Hematopoietic multipotent progenitor cell (in vitro differentiated cells): ENCODE results near the gene CLIC5. TPM values are rescaled to one million over a fixed set of nuclear protein-coding genes. Genes with fewer than 3 reads are reported as not detected.

Experiments
- DNase-seq, 3 donors: peaks; one replicate each; pipeline ENCODE4 v3.0.0-alpha.2; 2011 to 2015; ENCODE audit warnings: low read depth in 2 of 3, low spot score in 2 of 3
- total RNA-seq: library from RNA; depleted of rRNA; stranded (reverse); fragments of >200 nt; gene quantifications from one replicate; pipeline ENCODE4 v1.2.3, GENCODE V29; 2012

CLIC5 gene
- under 0.01 TPM for total RNA-seq

- peak in 1 of 3 donors; percentile 3 for DNase-seq
Measured at GRCh38 chr6:46015119-46015968, at the start of gene CLIC5. Gene CLIC5, minus strand, starts transcription at chr6:46015860. Its CDS starts 318 bp downstream, at chr6:46015542.

- DNase-seq: no peak
Measured at GRCh38 chr6:46062991-46063390, 47.3 kb upstream of the CLIC5 start.

- no peak for DNase-seq
Measured at GRCh38 chr6:46062312-46062711, 46.7 kb upstream of the CLIC5 start.

- no peak for DNase-seq
Measured at GRCh38 chr6:46061497-46061896, 45.8 kb upstream of the CLIC5 start.

- no peak for DNase-seq
Measured at GRCh38 chr6:46059608-46060007, 43.9 kb upstream of the CLIC5 start.

- DNase-seq: no peak
Measured at GRCh38 chr6:46058951-46059350, 43.3 kb upstream of the CLIC5 start.

- no peak for DNase-seq
Measured at GRCh38 chr6:46057792-46058191, 42.1 kb upstream of the CLIC5 start.

GRCh38 chr6:46056906-46057529 lies 41.4 kb upstream of the CLIC5 start:
- no peak for DNase-seq

GRCh38 chr6:46054516-46054915 lies 38.9 kb upstream of the CLIC5 start:
- DNase-seq: no peak

GRCh38 chr6:46053039-46053933 lies 37.6 kb upstream of the CLIC5 start:
- no peak for DNase-seq

- DNase-seq: no peak
Measured at GRCh38 chr6:46052479-46052878, 36.8 kb upstream of the CLIC5 start.

GRCh38 chr6:46051962-46052361 lies 36.3 kb upstream of the CLIC5 start:
- no peak for DNase-seq

GRCh38 chr6:46050845-46051405 lies 35.3 kb upstream of the CLIC5 start:
- no peak for DNase-seq

GRCh38 chr6:46048646-46049297 lies 33.1 kb upstream of the CLIC5 start:
- no peak for DNase-seq

GRCh38 chr6:46046558-46047174 lies 31.0 kb upstream of the CLIC5 start:
- DNase-seq: no peak

- DNase-seq: peak in 2 of 3 donors; percentile 4 to 18
Measured at GRCh38 chr6:46044881-46045617, 29.4 kb upstream of the CLIC5 start.

- DNase-seq: peak in 2 of 3 donors; percentile 27 to 61
Measured at GRCh38 chr6:46042355-46042999, 26.8 kb upstream of the CLIC5 start.

- DNase-seq: no peak
Measured at GRCh38 chr6:46040288-46040687, 24.6 kb upstream of the CLIC5 start.

- DNase-seq: no peak
Measured at GRCh38 chr6:46039646-46040045, 24.0 kb upstream of the CLIC5 start.
